Neutrophil (primary cell): ENCODE results near the gene PRDM16.

Source experiments
- H3K27ac ChIP-seq: fragments of 200-600 bp; sonication (generic); 2 replicates; pipeline ENCODE4 v1.5.1; 2016; ENCODE audit warnings: mild to moderate bottlenecking, moderate library complexity
- H3K27me3 ChIP-seq: fragments of 200-600 bp; sonication (generic); 2 replicates; pipeline ENCODE4 v1.6.0; 2016; ENCODE audit warnings: mild to moderate bottlenecking
- H3K36me3 ChIP-seq: fragments of 200-600 bp; sonication (generic); 2 replicates; pipeline ENCODE4 v1.5.1; 2017
- H3K4me1 ChIP-seq, 2 experiments: fragments of 200-600 bp in 1 of 2; sonication (generic) in 1 of 2; 1 replicate in 1 of 2; 2 replicates in 1 of 2; pipeline versions ENCODE4 v1.5.1 to v1.6.1; 2013 to 2016; ENCODE audit warnings: low read depth in 1 of 2, low read length in 1 of 2, mild to moderate bottlenecking in 1 of 2, moderate library complexity in 1 of 2; ENCODE audit not compliant: control insufficient read depth in 1 of 2, insufficient read depth in 1 of 2
- H3K4me3 ChIP-seq, 2 experiments: fragments of 200-600 bp in 1 of 2; sonication (generic) in 1 of 2; 1 replicate in 1 of 2; 2 replicates in 1 of 2; pipeline ENCODE4 v1.5.1; 2013 to 2016; ENCODE audit warnings: low read depth in 1 of 2, low read length in 1 of 2, mild to moderate bottlenecking in 1 of 2, moderate library complexity in 1 of 2
- H3K9me3 ChIP-seq: fragments of 200-600 bp; sonication (generic); 2 replicates; pipeline ENCODE4 v1.5.1; 2016
- CTCF ChIP-seq: fragments of 200-600 bp; sonication (generic); IDR thresholded peaks from 2 replicates; pipeline ENCODE4 v1.5.1; 2016; ENCODE audit warnings: antibody characterized with exemption

The PRDM16 gene

GRCh38 chr1:3249631-3250501, 180.9 kb downstream of the PRDM16 start:
- peaks cover 47% of the 10 kb centered on the region for H3K27me3 ChIP-seq
- no peaks in the 10 kb centered on the region for H3K9me3 ChIP-seq
- H3K36me3 ChIP-seq, result no peaks in the 10 kb centered on the region
- no peaks in the 10 kb centered on the region for H3K4me1 ChIP-seq
- TF ChIP-seq CTCF, result no peak
- no peak overlapping the region for H3K27ac ChIP-seq
- no peak overlapping the region for H3K4me3 ChIP-seq

GRCh38 chr1:3250624-3251023, 181.6 kb downstream of the PRDM16 start:
- TF ChIP-seq CTCF, result no peak
- H3K36me3 ChIP-seq, result no peaks in the 10 kb centered on the region
- H3K27ac ChIP-seq, result no peak overlapping the region
- H3K9me3 ChIP-seq, result no peaks in the 10 kb centered on the region
- H3K4me1 ChIP-seq, result no peaks in the 10 kb centered on the region
- H3K4me3 ChIP-seq, result no peak overlapping the region
- peaks cover 42% of the 10 kb centered on the region for H3K27me3 ChIP-seq

- no peaks in the 10 kb centered on the region for H3K9me3 ChIP-seq
- no peak overlapping the region for H3K27ac ChIP-seq
- no peak overlapping the region for H3K4me3 ChIP-seq
- no peak for TF ChIP-seq CTCF
- H3K27me3 ChIP-seq, result peaks cover 40% of the 10 kb centered on the region
- no peaks in the 10 kb centered on the region for H3K36me3 ChIP-seq
- no peaks in the 10 kb centered on the region for H3K4me1 ChIP-seq
Measured at GRCh38 chr1:3251099-3251806, 182.2 kb downstream of the PRDM16 start.

- Histone ChIP-seq H3K36me3 (no peaks in the 10 kb centered on the region), H3K27ac (no peak overlapping the region), H3K4me1 (no peaks in the 10 kb centered on the region), H3K4me3 (no peak overlapping the region), H3K27me3 (peaks cover 33% of the 10 kb centered on the region), H3K9me3 (no peaks in the 10 kb centered on the region)
- no peak for TF ChIP-seq CTCF
Measured at GRCh38 chr1:3251807-3252428, 182.9 kb downstream of the PRDM16 start.

- Histone ChIP-seq H3K4me1 (no peaks in the 10 kb centered on the region), H3K4me3 (no peak overlapping the region)
- TF ChIP-seq CTCF, result no peak
Measured at GRCh38 chr1:3255680-3256079, 186.7 kb downstream of the PRDM16 start.

More at GRCh38 chr1:3255680-3256079, 186.7 kb downstream of the PRDM16 start:
- Histone ChIP-seq H3K27me3 (no peaks in the 10 kb centered on the region), H3K27ac (no peak overlapping the region), H3K9me3 (no peaks in the 10 kb centered on the region), H3K36me3 (no peaks in the 10 kb centered on the region)
